MM.1S (cell line): Measurements from ENCODE around the gene PDZD11.

Experiments used
- DNase-seq: peaks from one replicate; pipeline ENCODE4 v3.0.0-alpha.2; 2015
- H2AFZ ChIP-seq: fragments of 300-600 bp; sonication (generic); 2 replicates; pipeline ENCODE4 v1.6.0; 2016; ENCODE audit warnings: antibody characterized with exemption, low read length
- H3F3A ChIP-seq: fragments of 300-600 bp; sonication (generic); 2 replicates; pipeline ENCODE4 v1.6.1; 2016; ENCODE audit warnings: mild to moderate bottlenecking, antibody characterized with exemption, low read length, moderate library complexity, mixed read lengths; ENCODE audit not compliant: insufficient read depth
- H3K27ac ChIP-seq: fragments of 300-600 bp; sonication (generic); 2 replicates; pipeline ENCODE4 v1.5.1; 2016; ENCODE audit warnings: mild to moderate bottlenecking, low read length
- H3K27me3 ChIP-seq: fragments of 300-600 bp; sonication (generic); replicated peaks from 2 replicates; pipeline ENCODE4 v1.6.0; 2016; ENCODE audit warnings: low read length; ENCODE audit not compliant: insufficient read depth
- H3K36me3 ChIP-seq: fragments of 300-600 bp; sonication (generic); replicated peaks from 2 replicates; pipeline ENCODE4 v1.6.1; 2016; ENCODE audit warnings: mild to moderate bottlenecking, low read length, mixed read lengths; ENCODE audit not compliant: insufficient read depth
- H3K4me1 ChIP-seq: fragments of 300-600 bp; sonication (generic); 2 replicates; pipeline ENCODE4 v1.6.1; 2016; ENCODE audit warnings: low read length, mixed read lengths
- H3K4me2 ChIP-seq: fragments of 300-600 bp; sonication (generic); 2 replicates; pipeline ENCODE4 v1.6.0; 2016; ENCODE audit warnings: low read depth, low read length
- H3K4me3 ChIP-seq: fragments of 300-600 bp; sonication (generic); 2 replicates; pipeline ENCODE4 v1.5.1; 2016; ENCODE audit warnings: low read length, mixed read lengths
- H3K79me2 ChIP-seq: fragments of 300-600 bp; sonication (generic); 2 replicates; pipeline ENCODE4 v1.6.1; 2016; ENCODE audit warnings: mixed run types, low read length, mixed read lengths
- H3K9ac ChIP-seq: fragments of 300-600 bp; sonication (generic); 2 replicates; pipeline ENCODE4 v1.6.1; 2016; ENCODE audit warnings: low read length, mixed read lengths
- H3K9me2 ChIP-seq: fragments of 300-600 bp; sonication (generic); replicated peaks from 2 replicates; pipeline ENCODE4 v1.6.1; 2016; ENCODE audit warnings: mild to moderate bottlenecking, low read length, mixed read lengths; ENCODE audit not compliant: insufficient read depth
- H3K9me3 ChIP-seq: fragments of 300-600 bp; sonication (generic); replicated peaks from 2 replicates; pipeline ENCODE4 v1.6.1; 2016; ENCODE audit warnings: mild to moderate bottlenecking, low read length, mixed read lengths; ENCODE audit not compliant: insufficient read depth
- H4K20me1 ChIP-seq: fragments of 300-600 bp; sonication (generic); 2 replicates; pipeline ENCODE4 v1.6.1; 2016; ENCODE audit warnings: mild to moderate bottlenecking, low read length, moderate library complexity, mixed read lengths; ENCODE audit not compliant: insufficient read depth
- CTCF ChIP-seq: fragments of 300-600 bp; sonication (generic); IDR thresholded peaks from 2 replicates; pipeline ENCODE4 v1.5.1; 2016; ENCODE audit warnings: antibody characterized with exemption, low read length, mixed read lengths
- EZH2 ChIP-seq: fragments of 300-600 bp; sonication (generic); optimal IDR thresholded peaks from 2 replicates; pipeline ENCODE3; 2017; ENCODE audit warnings: low read depth, mild to moderate bottlenecking, antibody characterized with exemption, low read length, mixed read lengths
- EZH2phosphoT487 ChIP-seq: fragments of 300-600 bp; sonication (generic); IDR thresholded peaks from 2 replicates; pipeline ENCODE4 v1.6.1; 2018; ENCODE audit warnings: antibody characterized with exemption, low read length

PDZD11 gene

DNA sequence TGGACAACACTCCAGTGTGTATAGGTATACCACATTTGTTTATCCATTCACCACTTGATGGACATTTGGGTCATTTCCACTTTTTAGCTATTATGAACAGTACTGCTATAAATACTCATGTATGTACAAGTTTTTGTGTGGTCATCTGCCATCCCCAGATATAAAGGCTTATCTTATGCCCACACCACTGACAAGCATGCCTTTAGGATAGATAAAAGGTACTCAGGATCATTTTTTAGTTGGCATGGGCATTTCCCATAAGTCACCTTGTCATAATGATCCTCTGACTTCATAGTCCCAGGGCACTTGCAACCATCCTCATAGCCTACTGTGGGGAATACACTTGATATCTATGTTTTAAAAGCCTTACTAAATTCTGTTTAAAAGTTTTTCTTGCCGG lies 49.0 kb downstream of the PDZD11 start:
- Histone ChIP-seq H3K27ac (no peak overlapping the region), H3K4me2 (no peak overlapping the region), H3K27me3 (no peaks in the 10 kb centered on the region), H3K9me3 (no peaks in the 10 kb centered on the region), H3K9ac (no peak overlapping the region), H3K9me2 (no peaks in the 10 kb centered on the region), H3K4me3 (no peak overlapping the region), H3K79me2 (no peaks in the 10 kb centered on the region), H2AFZ (no peak overlapping the region), H3K4me1 (no peaks in the 10 kb centered on the region), H3K36me3 (no peaks in the 10 kb centered on the region), H3F3A (no peaks in the 10 kb centered on the region), H4K20me1 (no peaks in the 10 kb centered on the region)
- TF ChIP-seq EZH2phosphoT487 (no peak), EZH2 (no peak), CTCF (no peak)
- DNase-seq, result no peak
